GM23338 (cell line): ENCODE data around the gene RXRA.

Experiments used
- CREB1 ChIP-seq: fragments of 250-450 bp; sonication (Bioruptor Pico); IDR thresholded peaks from 2 replicates; pipeline ENCODE4 v1.5.0; 2020; ENCODE audit warnings: low read depth, mild to moderate bottlenecking, moderate library complexity
- EZH2 ChIP-seq: fragments of 200-600 bp; sonication (generic); IDR thresholded peaks from one replicate; pipeline ENCODE4 v1.8.0; 2017; ENCODE audit warnings: antibody characterized with exemption, mild to moderate bottlenecking, low read depth; ENCODE audit not compliant: unreplicated experiment
- EZH2phosphoT487 ChIP-seq: fragments of 200-600 bp; sonication (generic); IDR thresholded peaks from one replicate; pipeline ENCODE4 v1.8.1; 2018; ENCODE audit warnings: antibody characterized with exemption; ENCODE audit not compliant: unreplicated experiment
- JUNB ChIP-seq: IDR thresholded peaks from one replicate; pipeline ENCODE4 v1.6.1; 2016; ENCODE audit warnings: antibody characterized with exemption; ENCODE audit not compliant: unreplicated experiment
- POLR2AphosphoS5 ChIP-seq: IDR thresholded peaks from 2 replicates; pipeline ENCODE4 v1.6.1; 2016; ENCODE audit warnings: antibody characterized with exemption, low read depth
- STAT1 ChIP-seq: IDR thresholded peaks from one replicate; pipeline ENCODE4 v1.6.1; 2016; ENCODE audit warnings: antibody characterized with exemption; ENCODE audit not compliant: unreplicated experiment
- ZNF114 ChIP-seq: fragments of 250-450 bp; sonication (Bioruptor Pico); IDR thresholded peaks from 2 replicates; pipeline ENCODE4 v1.5.0; 2020; ENCODE audit warnings: mild to moderate bottlenecking, moderate library complexity
- TF ChIP-seq, protein P1 (sequence below), 2 experiments: fragments of 200-600 bp in 1 of 2; sonication (generic) in 1 of 2; conservative IDR thresholded peaks; 2 replicates each; pipeline versions ENCODE4 v1.5.1 to v1.6.1; 2016 to 2017; ENCODE audit warnings: antibody characterized with exemption in 2 of 2, low read depth in 2 of 2, mild to moderate bottlenecking in 2 of 2, moderate library complexity in 1 of 2
- TF ChIP-seq, protein P2 (sequence below): IDR thresholded peaks from one replicate; pipeline ENCODE4 v1.6.1; 2018; ENCODE audit warnings: antibody characterized with exemption; ENCODE audit not compliant: unreplicated experiment
- TF ChIP-seq, protein P3 (sequence below): fragments of 250-450 bp; sonication (Bioruptor Pico); IDR thresholded peaks from 2 replicates; pipeline ENCODE4 v1.5.0; 2020; ENCODE audit warnings: mild to moderate bottlenecking, moderate library complexity

DNA sequence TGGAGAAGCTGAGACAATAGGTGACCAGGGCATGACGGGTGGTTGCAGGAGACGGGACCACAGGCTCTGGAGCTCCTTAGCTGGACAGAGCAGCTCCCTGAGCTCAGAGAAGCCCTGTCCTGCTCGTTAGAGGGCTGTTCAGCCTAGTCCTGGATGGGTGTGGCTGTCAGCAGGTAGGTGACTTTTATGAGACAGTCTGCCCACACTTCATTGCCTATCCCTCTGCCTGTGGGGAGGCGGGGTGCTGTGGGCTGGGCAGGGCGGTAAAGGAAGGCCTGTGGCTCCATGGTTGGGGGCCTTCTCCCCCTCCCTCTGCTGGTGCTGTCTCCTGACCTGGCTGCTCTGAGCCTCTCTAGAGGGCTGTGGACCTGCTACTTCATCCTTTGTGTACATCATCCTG, 134.6 kb downstream of the RXRA start:
- TF ChIP-seq, protein P1, sequence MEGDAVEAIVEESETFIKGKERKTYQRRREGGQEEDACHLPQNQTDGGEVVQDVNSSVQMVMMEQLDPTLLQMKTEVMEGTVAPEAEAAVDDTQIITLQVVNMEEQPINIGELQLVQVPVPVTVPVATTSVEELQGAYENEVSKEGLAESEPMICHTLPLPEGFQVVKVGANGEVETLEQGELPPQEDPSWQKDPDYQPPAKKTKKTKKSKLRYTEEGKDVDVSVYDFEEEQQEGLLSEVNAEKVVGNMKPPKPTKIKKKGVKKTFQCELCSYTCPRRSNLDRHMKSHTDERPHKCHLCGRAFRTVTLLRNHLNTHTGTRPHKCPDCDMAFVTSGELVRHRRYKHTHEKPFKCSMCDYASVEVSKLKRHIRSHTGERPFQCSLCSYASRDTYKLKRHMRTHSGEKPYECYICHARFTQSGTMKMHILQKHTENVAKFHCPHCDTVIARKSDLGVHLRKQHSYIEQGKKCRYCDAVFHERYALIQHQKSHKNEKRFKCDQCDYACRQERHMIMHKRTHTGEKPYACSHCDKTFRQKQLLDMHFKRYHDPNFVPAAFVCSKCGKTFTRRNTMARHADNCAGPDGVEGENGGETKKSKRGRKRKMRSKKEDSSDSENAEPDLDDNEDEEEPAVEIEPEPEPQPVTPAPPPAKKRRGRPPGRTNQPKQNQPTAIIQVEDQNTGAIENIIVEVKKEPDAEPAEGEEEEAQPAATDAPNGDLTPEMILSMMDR (conservative IDR thresholded peaks at IDR 0.05; ENCODE audit: low read depth in 2 of 2), result no peak
- TF ChIP-seq JUNB (no peak), EZH2 (no peak), POLR2AphosphoS5 (no peak), CREB1 (CRISPR knock-in tag) (no peak), EZH2phosphoT487 (no peak), STAT1 (no peak), ZNF114 (CRISPR knock-in tag) (no peak)
- TF ChIP-seq, protein P2, sequence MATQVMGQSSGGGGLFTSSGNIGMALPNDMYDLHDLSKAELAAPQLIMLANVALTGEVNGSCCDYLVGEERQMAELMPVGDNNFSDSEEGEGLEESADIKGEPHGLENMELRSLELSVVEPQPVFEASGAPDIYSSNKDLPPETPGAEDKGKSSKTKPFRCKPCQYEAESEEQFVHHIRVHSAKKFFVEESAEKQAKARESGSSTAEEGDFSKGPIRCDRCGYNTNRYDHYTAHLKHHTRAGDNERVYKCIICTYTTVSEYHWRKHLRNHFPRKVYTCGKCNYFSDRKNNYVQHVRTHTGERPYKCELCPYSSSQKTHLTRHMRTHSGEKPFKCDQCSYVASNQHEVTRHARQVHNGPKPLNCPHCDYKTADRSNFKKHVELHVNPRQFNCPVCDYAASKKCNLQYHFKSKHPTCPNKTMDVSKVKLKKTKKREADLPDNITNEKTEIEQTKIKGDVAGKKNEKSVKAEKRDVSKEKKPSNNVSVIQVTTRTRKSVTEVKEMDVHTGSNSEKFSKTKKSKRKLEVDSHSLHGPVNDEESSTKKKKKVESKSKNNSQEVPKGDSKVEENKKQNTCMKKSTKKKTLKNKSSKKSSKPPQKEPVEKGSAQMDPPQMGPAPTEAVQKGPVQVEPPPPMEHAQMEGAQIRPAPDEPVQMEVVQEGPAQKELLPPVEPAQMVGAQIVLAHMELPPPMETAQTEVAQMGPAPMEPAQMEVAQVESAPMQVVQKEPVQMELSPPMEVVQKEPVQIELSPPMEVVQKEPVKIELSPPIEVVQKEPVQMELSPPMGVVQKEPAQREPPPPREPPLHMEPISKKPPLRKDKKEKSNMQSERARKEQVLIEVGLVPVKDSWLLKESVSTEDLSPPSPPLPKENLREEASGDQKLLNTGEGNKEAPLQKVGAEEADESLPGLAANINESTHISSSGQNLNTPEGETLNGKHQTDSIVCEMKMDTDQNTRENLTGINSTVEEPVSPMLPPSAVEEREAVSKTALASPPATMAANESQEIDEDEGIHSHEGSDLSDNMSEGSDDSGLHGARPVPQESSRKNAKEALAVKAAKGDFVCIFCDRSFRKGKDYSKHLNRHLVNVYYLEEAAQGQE, result no peak
- TF ChIP-seq, protein P3, sequence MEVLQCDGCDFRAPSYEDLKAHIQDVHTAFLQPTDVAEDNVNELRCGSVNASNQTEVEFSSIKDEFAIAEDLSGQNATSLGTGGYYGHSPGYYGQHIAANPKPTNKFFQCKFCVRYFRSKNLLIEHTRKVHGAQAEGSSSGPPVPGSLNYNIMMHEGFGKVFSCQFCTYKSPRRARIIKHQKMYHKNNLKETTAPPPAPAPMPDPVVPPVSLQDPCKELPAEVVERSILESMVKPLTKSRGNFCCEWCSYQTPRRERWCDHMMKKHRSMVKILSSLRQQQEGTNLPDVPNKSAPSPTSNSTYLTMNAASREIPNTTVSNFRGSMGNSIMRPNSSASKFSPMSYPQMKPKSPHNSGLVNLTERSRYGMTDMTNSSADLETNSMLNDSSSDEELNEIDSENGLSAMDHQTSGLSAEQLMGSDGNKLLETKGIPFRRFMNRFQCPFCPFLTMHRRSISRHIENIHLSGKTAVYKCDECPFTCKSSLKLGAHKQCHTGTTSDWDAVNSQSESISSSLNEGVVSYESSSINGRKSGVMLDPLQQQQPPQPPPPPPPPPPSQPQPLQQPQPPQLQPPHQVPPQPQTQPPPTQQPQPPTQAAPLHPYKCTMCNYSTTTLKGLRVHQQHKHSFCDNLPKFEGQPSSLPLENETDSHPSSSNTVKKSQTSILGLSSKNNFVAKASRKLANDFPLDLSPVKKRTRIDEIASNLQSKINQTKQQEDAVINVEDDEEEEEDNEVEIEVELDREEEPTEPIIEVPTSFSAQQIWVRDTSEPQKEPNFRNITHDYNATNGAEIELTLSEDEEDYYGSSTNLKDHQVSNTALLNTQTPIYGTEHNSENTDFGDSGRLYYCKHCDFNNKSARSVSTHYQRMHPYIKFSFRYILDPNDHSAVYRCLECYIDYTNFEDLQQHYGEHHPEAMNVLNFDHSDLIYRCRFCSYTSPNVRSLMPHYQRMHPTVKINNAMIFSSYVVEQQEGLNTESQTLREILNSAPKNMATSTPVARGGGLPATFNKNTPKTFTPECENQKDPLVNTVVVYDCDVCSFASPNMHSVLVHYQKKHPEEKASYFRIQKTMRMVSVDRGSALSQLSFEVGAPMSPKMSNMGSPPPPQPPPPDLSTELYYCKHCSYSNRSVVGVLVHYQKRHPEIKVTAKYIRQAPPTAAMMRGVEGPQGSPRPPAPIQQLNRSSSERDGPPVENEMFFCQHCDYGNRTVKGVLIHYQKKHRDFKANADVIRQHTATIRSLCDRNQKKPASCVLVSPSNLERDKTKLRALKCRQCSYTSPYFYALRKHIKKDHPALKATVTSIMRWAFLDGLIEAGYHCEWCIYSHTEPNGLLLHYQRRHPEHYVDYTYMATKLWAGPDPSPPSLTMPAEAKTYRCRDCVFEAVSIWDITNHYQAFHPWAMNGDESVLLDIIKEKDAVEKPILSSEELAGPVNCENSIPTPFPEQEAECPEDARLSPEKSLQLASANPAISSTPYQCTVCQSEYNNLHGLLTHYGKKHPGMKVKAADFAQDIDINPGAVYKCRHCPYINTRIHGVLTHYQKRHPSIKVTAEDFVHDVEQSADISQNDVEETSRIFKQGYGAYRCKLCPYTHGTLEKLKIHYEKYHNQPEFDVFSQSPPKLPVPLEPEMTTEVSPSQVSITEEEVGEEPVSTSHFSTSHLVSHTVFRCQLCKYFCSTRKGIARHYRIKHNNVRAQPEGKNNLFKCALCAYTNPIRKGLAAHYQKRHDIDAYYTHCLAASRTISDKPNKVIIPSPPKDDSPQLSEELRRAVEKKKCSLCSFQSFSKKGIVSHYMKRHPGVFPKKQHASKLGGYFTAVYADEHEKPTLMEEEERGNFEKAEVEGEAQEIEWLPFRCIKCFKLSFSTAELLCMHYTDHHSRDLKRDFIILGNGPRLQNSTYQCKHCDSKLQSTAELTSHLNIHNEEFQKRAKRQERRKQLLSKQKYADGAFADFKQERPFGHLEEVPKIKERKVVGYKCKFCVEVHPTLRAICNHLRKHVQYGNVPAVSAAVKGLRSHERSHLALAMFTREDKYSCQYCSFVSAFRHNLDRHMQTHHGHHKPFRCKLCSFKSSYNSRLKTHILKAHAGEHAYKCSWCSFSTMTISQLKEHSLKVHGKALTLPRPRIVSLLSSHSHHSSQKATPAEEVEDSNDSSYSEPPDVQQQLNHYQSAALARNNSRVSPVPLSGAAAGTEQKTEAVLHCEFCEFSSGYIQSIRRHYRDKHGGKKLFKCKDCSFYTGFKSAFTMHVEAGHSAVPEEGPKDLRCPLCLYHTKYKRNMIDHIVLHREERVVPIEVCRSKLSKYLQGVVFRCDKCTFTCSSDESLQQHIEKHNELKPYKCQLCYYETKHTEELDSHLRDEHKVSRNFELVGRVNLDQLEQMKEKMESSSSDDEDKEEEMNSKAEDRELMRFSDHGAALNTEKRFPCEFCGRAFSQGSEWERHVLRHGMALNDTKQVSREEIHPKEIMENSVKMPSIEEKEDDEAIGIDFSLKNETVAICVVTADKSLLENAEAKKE (CRISPR knock-in tag), result no peak
